GM21367 (cell line): ENCODE results near the gene SDF4.
"Not testable (repeated sequence)": the region's sequence is repeated elsewhere in the genome, so short reads cannot be mapped to it uniquely, and the experiment has no call there.

Experiments
- ATAC-seq: cut with Tn5 transposase; IDR thresholded peaks from one replicate; pipeline ENCODE4 v1.9.1; 2021; ENCODE audit not compliant: unreplicated experiment

SDF4 gene

GRCh38 chr1:1199961-1200875 lies 31.6 kb downstream of the SDF4 start:
- no peak for ATAC-seq

- ATAC-seq, result no peak
Measured at GRCh38 chr1:1199141-1199960, 32.5 kb downstream of the SDF4 start.

GRCh38 chr1:1198423-1199140 lies 33.2 kb downstream of the SDF4 start:
- ATAC-seq, result no peak

DNA sequence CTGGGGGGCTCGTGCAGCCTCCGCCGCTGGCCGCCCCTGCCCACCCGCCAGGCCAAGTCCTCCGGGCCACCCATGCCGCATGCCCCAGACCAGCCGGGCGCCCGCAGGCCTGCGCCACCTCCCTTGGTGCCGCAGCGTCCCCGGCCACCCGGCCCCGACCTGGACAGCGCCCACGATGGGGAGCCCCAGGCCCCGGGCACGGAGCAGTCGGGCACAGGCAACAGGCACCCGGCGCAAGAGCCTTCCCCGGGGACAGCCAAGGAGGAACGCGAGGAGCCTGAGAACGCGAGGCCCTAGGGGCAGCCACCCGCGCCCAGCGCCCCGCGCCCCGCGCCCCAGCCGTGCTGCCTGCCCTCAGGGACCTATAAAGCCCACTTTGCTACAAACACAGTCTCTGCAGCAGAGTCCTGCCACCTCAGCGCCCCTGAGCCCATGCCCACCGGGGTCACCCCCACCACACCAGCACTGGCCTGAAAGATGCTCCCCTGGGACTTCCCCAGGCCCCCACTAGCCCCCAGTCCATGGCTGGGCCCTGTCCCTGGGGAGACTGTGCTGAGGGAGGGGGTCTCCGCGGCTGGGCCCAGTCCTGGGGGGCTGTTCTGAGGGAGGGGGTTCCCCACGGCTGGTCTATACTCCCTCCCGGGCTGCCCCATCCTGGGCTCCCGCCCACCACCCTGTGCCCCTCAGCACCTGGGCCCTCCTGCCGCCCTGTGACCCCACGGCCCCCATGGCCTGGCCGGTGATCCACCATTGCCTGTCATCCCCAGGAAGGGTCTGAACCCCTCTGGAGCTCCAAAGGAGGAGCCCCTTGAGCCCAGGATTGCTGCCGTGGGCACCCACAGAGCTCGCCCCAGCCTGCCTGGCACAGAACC lies 34.0 kb downstream of the SDF4 start:
- no peak for ATAC-seq

GRCh38 chr1:1197188-1197500 lies 34.7 kb downstream of the SDF4 start:
- no peak for ATAC-seq

DNA sequence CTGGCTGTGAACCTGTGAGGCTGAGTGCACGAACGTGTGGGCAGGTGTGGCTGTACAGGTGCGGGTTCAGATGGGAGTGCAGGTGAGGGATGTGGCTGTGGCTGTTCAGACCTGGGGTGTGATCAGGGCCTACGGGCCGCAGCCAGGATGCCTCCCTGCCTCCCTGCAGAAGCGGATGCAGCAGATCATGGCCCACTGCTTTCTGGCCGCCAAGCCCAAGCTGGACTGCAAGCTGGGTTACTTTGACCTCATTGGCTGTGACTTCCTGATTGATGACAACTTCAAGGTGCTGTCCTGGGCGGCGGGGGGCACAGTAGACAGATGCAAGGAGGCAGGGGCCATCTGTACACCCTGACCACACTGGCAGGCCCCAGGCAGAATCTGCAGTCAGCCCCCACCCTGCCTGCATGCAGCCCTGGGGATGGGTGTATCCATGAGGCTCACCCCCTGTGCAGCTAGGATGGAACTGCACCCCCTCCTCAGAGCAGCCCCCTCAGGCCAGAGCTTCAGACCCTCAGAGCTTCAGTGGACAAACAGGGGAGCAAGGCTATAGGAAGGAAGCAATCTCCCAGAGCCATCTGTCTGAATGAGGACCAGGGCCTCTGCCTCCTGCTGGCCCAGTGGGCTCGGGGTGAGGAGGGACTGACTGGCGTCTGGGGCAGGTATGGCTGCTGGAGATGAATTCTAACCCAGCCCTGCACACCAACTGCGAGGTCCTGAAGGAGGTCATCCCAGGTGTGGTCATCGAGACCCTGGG lies 35.2 kb downstream of the SDF4 start:
- no peak for ATAC-seq

- ATAC-seq, result not testable (repeated sequence)
Measured at GRCh38 chr1:1195726-1196125, 36.1 kb downstream of the SDF4 start.

- no peak for ATAC-seq
Measured at GRCh38 chr1:1194723-1195122, 37.1 kb downstream of the SDF4 start.

DNA sequence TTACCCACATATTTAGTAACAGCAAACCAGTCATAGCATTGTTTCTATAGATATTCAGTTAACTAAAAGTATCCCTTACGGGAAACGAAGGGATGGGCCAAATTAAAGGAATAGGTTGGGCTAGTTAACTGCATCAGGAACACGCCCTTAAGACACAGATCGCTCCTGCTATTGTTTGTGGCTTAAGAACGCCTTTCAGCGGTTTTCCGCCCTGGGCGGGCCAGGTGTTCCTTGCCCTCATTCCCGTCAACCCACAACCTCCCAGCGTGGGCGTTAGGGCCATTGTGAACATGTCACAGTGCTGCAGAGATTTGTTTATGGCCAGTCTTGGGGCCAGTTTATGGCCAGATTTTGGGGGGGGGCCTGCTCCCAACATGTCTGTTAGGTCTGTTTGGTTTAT lies 40.1 kb downstream of the SDF4 start:
- ATAC-seq, result no peak

DNA sequence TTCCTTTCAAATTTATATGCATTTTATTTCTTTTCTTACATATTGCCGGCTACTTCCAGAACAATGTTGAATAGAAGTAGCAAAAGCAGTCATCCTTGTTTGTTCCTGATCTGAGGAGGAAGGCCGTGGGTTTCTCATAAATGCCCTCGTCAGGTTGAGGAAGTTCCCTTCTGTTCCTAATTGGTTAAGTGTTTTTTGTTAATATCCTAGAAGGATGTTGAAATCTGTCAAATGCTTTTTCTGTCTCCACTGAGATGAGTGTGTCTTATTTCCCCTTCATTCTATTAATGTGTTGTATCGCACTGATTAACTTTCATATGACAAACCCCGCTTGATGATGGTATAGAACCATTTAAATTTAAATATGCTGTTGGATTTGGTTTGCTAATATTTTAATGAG lies 42.7 kb downstream of the SDF4 start:
- no peak for ATAC-seq

GRCh38 chr1:1187938-1188337 lies 43.9 kb downstream of the SDF4 start:
- no peak for ATAC-seq

GRCh38 chr1:1185101-1185765 lies 46.6 kb downstream of the SDF4 start:
- no peak for ATAC-seq

DNA sequence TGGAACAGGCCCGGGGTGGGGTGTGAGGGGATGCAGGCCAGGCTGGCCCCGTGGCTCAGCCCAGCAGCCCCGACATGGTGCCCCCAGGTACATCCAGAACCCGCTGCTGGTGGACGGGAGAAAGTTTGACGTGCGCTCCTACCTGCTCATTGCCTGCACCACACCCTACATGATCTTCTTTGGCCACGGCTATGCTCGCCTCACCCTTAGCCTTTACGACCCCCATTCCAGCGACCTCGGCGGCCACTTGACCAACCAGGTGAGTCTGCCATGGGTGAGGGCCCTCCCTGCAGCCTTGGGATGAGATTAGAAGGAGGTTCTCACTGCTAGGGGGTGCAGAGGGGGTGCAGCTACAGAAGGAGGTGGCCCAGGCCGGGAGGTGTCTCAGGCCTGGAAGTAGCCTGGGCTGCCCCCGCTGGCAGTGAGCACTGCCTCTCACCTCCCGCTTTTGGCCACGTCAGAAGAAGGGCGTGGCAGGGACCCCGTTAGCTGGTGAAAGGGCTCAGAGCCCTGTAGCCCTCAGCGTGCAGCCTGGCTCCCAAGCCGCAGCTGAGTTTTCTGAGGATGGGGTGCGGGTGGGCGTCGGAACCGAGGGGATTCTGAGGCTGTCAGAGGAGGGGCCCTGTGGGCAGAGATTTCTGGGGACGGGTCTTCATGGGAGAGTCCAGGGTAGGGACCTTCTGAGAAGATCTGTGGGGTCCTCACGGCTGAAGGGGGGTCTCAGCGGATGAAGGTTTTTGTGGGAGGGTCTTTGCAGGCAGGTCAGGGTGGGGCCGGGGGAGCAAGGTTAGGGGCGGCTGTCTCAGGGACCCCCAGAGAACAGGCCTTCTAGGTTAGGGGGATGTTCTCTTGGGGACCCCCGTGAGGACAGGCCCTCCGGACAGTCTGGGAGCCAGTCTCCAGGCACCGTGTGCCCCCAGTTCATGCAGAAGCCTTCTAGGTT lies 47.7 kb downstream of the SDF4 start:
- ATAC-seq, result no peak

DNA sequence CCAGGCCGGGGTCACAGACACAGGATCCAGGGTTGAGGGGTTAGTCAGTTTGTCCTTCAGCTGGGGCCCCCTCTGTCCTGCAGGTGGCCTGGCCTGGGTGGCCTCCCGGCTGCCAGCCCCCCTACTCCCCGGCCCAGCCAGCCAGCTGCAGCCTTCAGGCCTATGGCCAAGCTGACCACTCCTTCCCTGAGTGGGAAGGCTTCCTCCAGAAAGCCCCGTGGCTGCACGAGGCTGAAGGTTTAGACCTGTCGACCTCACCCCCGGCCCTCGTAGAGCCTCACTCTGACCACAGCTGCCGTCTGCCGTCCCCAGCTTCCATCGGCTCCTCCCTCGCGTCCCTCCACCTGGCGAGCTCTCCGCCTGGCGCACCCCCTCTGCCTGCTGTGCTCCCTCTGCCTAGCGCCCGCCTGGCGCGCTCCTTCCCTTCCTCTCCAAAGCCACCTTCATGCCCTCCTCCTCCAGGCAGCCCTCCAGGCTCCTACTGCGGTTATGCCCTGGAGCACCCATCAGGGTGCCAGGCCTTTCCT lies 48.5 kb downstream of the SDF4 start:
- no peak for ATAC-seq

DNA sequence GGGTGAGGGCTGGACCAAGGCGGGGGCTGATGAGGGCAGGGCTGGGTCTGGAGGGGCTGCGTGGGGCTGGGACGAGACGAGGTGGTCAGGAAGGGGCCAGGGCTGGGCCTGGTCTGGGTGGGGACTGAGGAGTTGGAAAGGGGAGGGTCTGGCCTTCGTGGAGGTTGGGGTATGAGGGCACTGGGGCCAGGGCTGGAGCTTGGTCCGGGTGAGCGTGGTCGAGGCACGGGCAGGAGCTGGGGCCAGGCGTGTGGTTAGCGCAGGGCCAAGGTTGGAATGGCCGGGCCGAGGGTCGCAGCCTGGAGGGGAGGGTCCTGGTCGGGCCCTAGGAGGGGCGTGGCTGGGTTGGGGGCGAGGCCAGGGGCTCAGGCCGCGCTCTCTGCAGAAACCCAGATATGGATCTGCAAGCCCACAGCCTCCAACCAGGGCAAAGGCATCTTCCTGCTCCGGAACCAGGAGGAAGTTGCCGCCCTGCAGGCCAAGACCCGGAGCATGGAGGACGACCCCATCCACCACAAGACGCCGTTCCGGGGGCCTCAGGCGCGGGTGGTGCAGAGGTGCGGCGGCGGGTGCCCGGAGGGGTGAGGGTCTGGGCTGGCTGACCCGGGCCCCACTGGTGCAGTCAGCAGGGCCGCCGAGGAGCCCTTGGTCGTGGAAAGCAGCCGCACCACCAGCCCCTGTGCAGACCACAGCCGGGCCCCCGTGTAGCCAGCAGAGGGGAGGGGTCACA lies 49.1 kb downstream of the SDF4 start:
- ATAC-seq, result no peak

DNA sequence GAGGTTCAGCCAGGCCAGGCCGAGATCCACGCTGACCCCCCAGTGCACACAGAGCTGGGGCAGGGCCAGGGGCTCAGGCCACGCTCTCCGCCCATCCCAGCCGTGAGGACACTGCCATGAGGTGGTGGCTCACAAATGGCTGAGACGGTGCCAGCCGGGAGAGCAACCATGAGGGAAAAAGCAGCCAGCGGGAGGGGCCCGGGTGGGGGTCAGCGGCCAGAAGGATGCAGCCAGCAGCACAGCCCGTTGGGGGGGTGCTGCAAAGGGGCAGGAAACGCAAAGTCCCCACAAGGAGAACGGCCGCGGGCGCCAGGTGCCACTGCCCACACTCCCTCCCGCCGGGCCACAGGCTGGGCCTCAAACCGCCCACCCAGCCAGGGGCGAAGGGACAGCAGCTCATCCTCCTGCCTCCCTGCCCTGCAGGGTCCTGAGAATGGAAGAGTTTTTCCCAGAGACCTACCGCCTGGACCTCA lies 49.8 kb downstream of the SDF4 start:
- no peak for ATAC-seq
